Left ventricle myocardium inferior (tissue), 1 donor: ENCODE measurements around the gene SSBP3. TPM values are rescaled to one million over a fixed set of nuclear protein-coding genes. Genes with fewer than 3 reads are reported as not detected.

Experiments
- DNase-seq: peaks from one replicate; pipeline ENCODE4 v3.0.0-alpha.2; 2020
- H3K27ac ChIP-seq: fragments of 200-600 bp; replicated peaks from 2 replicates; pipeline ENCODE4 v1.8.0; 2021
- H3K27me3 ChIP-seq: fragments of 200-600 bp; 2 replicates; pipeline ENCODE4 v1.8.0; 2021; ENCODE audit warnings: low read depth
- H3K36me3 ChIP-seq: fragments of 200-600 bp; 2 replicates; pipeline ENCODE4 v1.8.0; 2021
- H3K4me1 ChIP-seq: fragments of 200-600 bp; 2 replicates; pipeline ENCODE4 v1.8.0; 2021
- H3K4me3 ChIP-seq: fragments of 200-600 bp; 2 replicates; pipeline ENCODE4 v1.8.0; 2021; ENCODE audit warnings: mild to moderate bottlenecking, moderate library complexity
- H3K9me3 ChIP-seq: fragments of 200-600 bp; replicated peaks from 2 replicates; pipeline ENCODE4 v1.8.0; 2021
- CTCF ChIP-seq: fragments of 200-600 bp; IDR thresholded peaks from 2 replicates; pipeline ENCODE4 v1.8.0; 2021; ENCODE audit warnings: antibody characterized with exemption, mild to moderate bottlenecking, borderline replicate concordance
- intact Hi-C: fragments of 100-400 bp; cut with micrococcal nuclease; formaldehyde crosslinking; loops from one replicate; pipeline ENCODE4 v1.11.0; 2022
- total RNA-seq: library from RNA; stranded (reverse); fragmentation: NEBNext Ultra II Directional; extraction: Animal tissue kit (Norgen Biotek cat#: 25700); gene quantifications from one replicate; pipeline ENCODE4 v1.2.1, GENCODE V29; 2021
- donor health status: DM: no; HTN: yes; CAD: no; lungs with severe emphysema.

The SSBP3 gene
- total RNA-seq, 1 donor from 2014 or later: 57.7 TPM

GRCh38 chr1:54310439-54311328 lies 95.5 kb downstream of the SSBP3 start:
- Histone ChIP-seq H3K4me3 (no peak overlapping the region), H3K36me3 (no peaks in the 10 kb centered on the region), H3K27me3 (no peaks in the 10 kb centered on the region), H3K27ac (peak overlapping the region; percentile 80), H3K4me1 (peaks cover 97% of the 10 kb centered on the region), H3K9me3 (no peaks in the 10 kb centered on the region)
- peak; percentile 49 for DNase-seq
- peak; percentile 70 for TF ChIP-seq CTCF
- intact Hi-C loops: no loop called here

- H3K27me3 ChIP-seq: no peaks in the 10 kb centered on the region
- no peaks in the 10 kb centered on the region for H3K9me3 ChIP-seq
- no peaks in the 10 kb centered on the region for H3K36me3 ChIP-seq
- H3K27ac ChIP-seq: no peak overlapping the region
- peaks cover 99% of the 10 kb centered on the region for H3K4me1 ChIP-seq
- no peak for DNase-seq
- TF ChIP-seq CTCF: no peak
- intact Hi-C loops: loop anchor here (10.0 kb wide), 1 partner anchor 95 kb away; the partner anchor contains the start of gene SSBP3
- H3K4me3 ChIP-seq: no peak overlapping the region
Observed at GRCh38 chr1:54309631-54310366, 96.4 kb downstream of the SSBP3 start.

GRCh38 chr1:54307305-54307704 lies 98.9 kb downstream of the SSBP3 start:
- no peak overlapping the region for H3K4me3 ChIP-seq
- H3K27me3 ChIP-seq: no peaks in the 10 kb centered on the region
- no peak for DNase-seq
- H3K9me3 ChIP-seq: no peaks in the 10 kb centered on the region
- no peaks in the 10 kb centered on the region for H3K36me3 ChIP-seq
- intact Hi-C loops: loop anchor here (10.0 kb wide), 1 partner anchor 97 kb away; the partner anchor contains the start of gene SSBP3
- no peak overlapping the region for H3K27ac ChIP-seq
- peaks cover 99% of the 10 kb centered on the region for H3K4me1 ChIP-seq
- TF ChIP-seq CTCF: no peak

- intact Hi-C loops: loop anchor here (10.0 kb wide), 1 partner anchor 99 kb away; the partner anchor contains the start of gene SSBP3
- H3K4me3 ChIP-seq: no peak overlapping the region
- no peaks in the 10 kb centered on the region for H3K9me3 ChIP-seq
- DNase-seq: no peak
- TF ChIP-seq CTCF: peak; percentile 32
- no peaks in the 10 kb centered on the region for H3K36me3 ChIP-seq
- peaks cover 88% of the 10 kb centered on the region for H3K4me1 ChIP-seq
- H3K27me3 ChIP-seq: no peaks in the 10 kb centered on the region
- peak overlapping the region; percentile 50 for H3K27ac ChIP-seq
Observed at GRCh38 chr1:54305906-54306514, 100.2 kb downstream of the SSBP3 start.

GRCh38 chr1:54304518-54304917 lies 101.7 kb downstream of the SSBP3 start:
- intact Hi-C loops: loop anchor here (10.0 kb wide), 1 partner anchor 100 kb away; the partner anchor contains the start of gene SSBP3
- no peak for DNase-seq
- H3K27ac ChIP-seq: no peak overlapping the region
- H3K9me3 ChIP-seq: no peaks in the 10 kb centered on the region
- no peak for TF ChIP-seq CTCF
- H3K4me3 ChIP-seq: no peak overlapping the region
- H3K27me3 ChIP-seq: no peaks in the 10 kb centered on the region
- H3K4me1 ChIP-seq: peaks cover 86% of the 10 kb centered on the region
- H3K36me3 ChIP-seq: no peaks in the 10 kb centered on the region
